Left ventricle myocardium inferior (tissue), 1 donor: Measurements from ENCODE around the gene UBE2E2. TPM values are rescaled to one million over a fixed set of nuclear protein-coding genes. Genes with fewer than 3 reads are reported as not detected.

Experiments used
- DNase-seq: peaks from one replicate; pipeline ENCODE4 v3.0.0-alpha.2; 2020
- H3K27ac ChIP-seq: fragments of 200-600 bp; replicated peaks from 2 replicates; pipeline ENCODE4 v1.8.0; 2021
- H3K27me3 ChIP-seq: fragments of 200-600 bp; 2 replicates; pipeline ENCODE4 v1.8.0; 2021; ENCODE audit warnings: low read depth
- H3K36me3 ChIP-seq: fragments of 200-600 bp; 2 replicates; pipeline ENCODE4 v1.8.0; 2021
- H3K4me1 ChIP-seq: fragments of 200-600 bp; 2 replicates; pipeline ENCODE4 v1.8.0; 2021
- H3K4me3 ChIP-seq: fragments of 200-600 bp; 2 replicates; pipeline ENCODE4 v1.8.0; 2021; ENCODE audit warnings: mild to moderate bottlenecking, moderate library complexity
- H3K9me3 ChIP-seq: fragments of 200-600 bp; replicated peaks from 2 replicates; pipeline ENCODE4 v1.8.0; 2021
- CTCF ChIP-seq: fragments of 200-600 bp; IDR thresholded peaks from 2 replicates; pipeline ENCODE4 v1.8.0; 2021; ENCODE audit warnings: antibody characterized with exemption, mild to moderate bottlenecking, borderline replicate concordance
- intact Hi-C: fragments of 100-400 bp; cut with micrococcal nuclease; formaldehyde crosslinking; loops from one replicate; pipeline ENCODE4 v1.11.0; 2022
- total RNA-seq: library from RNA; stranded (reverse); fragmentation: NEBNext Ultra II Directional; extraction: Animal tissue kit (Norgen Biotek cat#: 25700); gene quantifications from one replicate; pipeline ENCODE4 v1.2.1, GENCODE V29; 2021
- donor health status: DM: no; HTN: yes; CAD: no; lungs with severe emphysema.

UBE2E2 gene
- total RNA-seq, 1 donor from 2014 or later: 47.2 TPM

GRCh38 chr3:23213813-23214212 lies 10.7 kb downstream of the UBE2E2 start:
- H3K9me3 ChIP-seq: no peaks in the 10 kb centered on the region
- H3K27me3 ChIP-seq: no peaks in the 10 kb centered on the region
- intact Hi-C loops: no loop called here
- peaks cover 18% of the 10 kb centered on the region for H3K4me1 ChIP-seq
- H3K4me3 ChIP-seq: no peak overlapping the region
- H3K27ac ChIP-seq: no peak overlapping the region
- no peaks in the 10 kb centered on the region for H3K36me3 ChIP-seq
- no peak for TF ChIP-seq CTCF
- no peak for DNase-seq

- Histone ChIP-seq H3K4me1 (peaks cover 40% of the 10 kb centered on the region), H3K27me3 (no peaks in the 10 kb centered on the region), H3K27ac (no peak overlapping the region), H3K9me3 (peaks cover 6% of the 10 kb centered on the region), H3K36me3 (no peaks in the 10 kb centered on the region), H3K4me3 (no peak overlapping the region)
- no peak for TF ChIP-seq CTCF
- intact Hi-C loops: no loop called here
- DNase-seq: no peak
Observed at GRCh38 chr3:23217872-23218554, 14.9 kb downstream of the UBE2E2 start.

- Histone ChIP-seq H3K4me3 (no peak overlapping the region), H3K9me3 (peaks cover 16% of the 10 kb centered on the region), H3K36me3 (no peaks in the 10 kb centered on the region), H3K27me3 (no peaks in the 10 kb centered on the region), H3K27ac (no peak overlapping the region), H3K4me1 (peaks cover 40% of the 10 kb centered on the region)
- intact Hi-C loops: no loop called here
- TF ChIP-seq CTCF: no peak
- no peak for DNase-seq
Observed at GRCh38 chr3:23219117-23219516, 16.0 kb downstream of the UBE2E2 start.

- peaks cover 40% of the 10 kb centered on the region for H3K4me1 ChIP-seq
- H3K36me3 ChIP-seq: no peaks in the 10 kb centered on the region
- no peak overlapping the region for H3K27ac ChIP-seq
- H3K27me3 ChIP-seq: no peaks in the 10 kb centered on the region
- intact Hi-C loops: no loop called here
- no peak for TF ChIP-seq CTCF
- H3K9me3 ChIP-seq: peaks cover 20% of the 10 kb centered on the region
- H3K4me3 ChIP-seq: no peak overlapping the region
- no peak for DNase-seq
Observed at GRCh38 chr3:23219552-23219951, 16.4 kb downstream of the UBE2E2 start.

- no peak for TF ChIP-seq CTCF
- H3K36me3 ChIP-seq: no peaks in the 10 kb centered on the region
- intact Hi-C loops: no loop called here
- DNase-seq: no peak
- no peaks in the 10 kb centered on the region for H3K27me3 ChIP-seq
- peaks cover 25% of the 10 kb centered on the region for H3K9me3 ChIP-seq
- no peak overlapping the region for H3K27ac ChIP-seq
- no peak overlapping the region for H3K4me3 ChIP-seq
- H3K4me1 ChIP-seq: peaks cover 40% of the 10 kb centered on the region
Observed at GRCh38 chr3:23221136-23221535, 18.0 kb downstream of the UBE2E2 start.
